Adrenal gland (tissue), 5 donors: ENCODE data around the gene DRICH1.

Experiments
- POLR2A ChIP-seq, 2 donors: fragments of 450-650 bp; IDR thresholded peaks; one replicate each; pipeline ENCODE4 v1.6.1; 2017; ENCODE audit warnings: antibody characterized with exemption in 2 of 2, mild to moderate bottlenecking in 2 of 2, moderate library complexity in 1 of 2
- TF ChIP-seq, protein P1 (sequence below), 6 experiments: fragments of 450-650 bp in 4 of 6; fragments of 200-600 bp in 2 of 6; sonication (generic) in 1 of 6; IDR thresholded peaks; 1 replicate in 5 of 6; 2 replicates in 1 of 6; pipeline versions ENCODE4 v1.5.1 to v1.8.0; 2016 to 2021; ENCODE audit warnings: antibody characterized with exemption in 6 of 6, mild to moderate bottlenecking in 2 of 6, moderate library complexity in 1 of 6
- donor health status: DM: no; HTN: no; CAD: no.

DNA sequence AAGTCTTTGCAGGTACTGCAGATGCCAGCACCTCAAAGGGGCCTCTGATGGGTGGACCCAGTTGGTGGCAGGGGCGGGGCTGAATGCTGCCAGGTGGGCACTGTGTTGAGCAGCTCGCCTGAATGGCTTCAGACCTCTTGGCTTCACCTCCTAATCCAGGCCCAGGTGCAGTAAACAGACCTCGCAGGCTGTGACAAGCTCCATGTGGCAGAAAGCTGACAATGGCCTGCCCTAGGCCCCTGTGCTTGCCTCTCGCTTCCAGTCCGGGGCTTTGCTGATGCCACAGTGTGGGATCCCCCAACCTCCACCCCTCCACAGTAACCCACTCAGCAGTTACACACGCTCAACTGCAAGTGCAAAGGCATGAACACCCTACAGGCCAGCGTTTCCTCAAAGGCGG lies 61.4 kb downstream of the DRICH1 start:
- TF ChIP-seq, protein P1, sequence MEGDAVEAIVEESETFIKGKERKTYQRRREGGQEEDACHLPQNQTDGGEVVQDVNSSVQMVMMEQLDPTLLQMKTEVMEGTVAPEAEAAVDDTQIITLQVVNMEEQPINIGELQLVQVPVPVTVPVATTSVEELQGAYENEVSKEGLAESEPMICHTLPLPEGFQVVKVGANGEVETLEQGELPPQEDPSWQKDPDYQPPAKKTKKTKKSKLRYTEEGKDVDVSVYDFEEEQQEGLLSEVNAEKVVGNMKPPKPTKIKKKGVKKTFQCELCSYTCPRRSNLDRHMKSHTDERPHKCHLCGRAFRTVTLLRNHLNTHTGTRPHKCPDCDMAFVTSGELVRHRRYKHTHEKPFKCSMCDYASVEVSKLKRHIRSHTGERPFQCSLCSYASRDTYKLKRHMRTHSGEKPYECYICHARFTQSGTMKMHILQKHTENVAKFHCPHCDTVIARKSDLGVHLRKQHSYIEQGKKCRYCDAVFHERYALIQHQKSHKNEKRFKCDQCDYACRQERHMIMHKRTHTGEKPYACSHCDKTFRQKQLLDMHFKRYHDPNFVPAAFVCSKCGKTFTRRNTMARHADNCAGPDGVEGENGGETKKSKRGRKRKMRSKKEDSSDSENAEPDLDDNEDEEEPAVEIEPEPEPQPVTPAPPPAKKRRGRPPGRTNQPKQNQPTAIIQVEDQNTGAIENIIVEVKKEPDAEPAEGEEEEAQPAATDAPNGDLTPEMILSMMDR (IDR thresholded peaks at IDR 0.05): no peak
- TF ChIP-seq POLR2A (IDR thresholded peaks at IDR 0.05): no peak
